Epithelial cell of esophagus (primary cell): ENCODE results near the gene SEPTIN7.

Source experiments
- DNase-seq: peaks from one replicate; pipeline ENCODE4 v3.0.0; 2010; ENCODE audit warnings: low read depth
- H3K4me3 ChIP-seq: 2 replicates; pipeline ENCODE4 v1.5.1; 2011; ENCODE audit warnings: mild to moderate bottlenecking, low read length, control low read depth
- CTCF ChIP-seq: IDR thresholded peaks from 2 replicates; pipeline ENCODE4 v1.5.1; 2011; ENCODE audit warnings: low read depth, mild to moderate bottlenecking, low read length, control low read depth, inconsistent platforms; ENCODE audit not compliant: insufficient read depth; ENCODE audit errors: missing control alignments

Gene SEPTIN7

DNA sequence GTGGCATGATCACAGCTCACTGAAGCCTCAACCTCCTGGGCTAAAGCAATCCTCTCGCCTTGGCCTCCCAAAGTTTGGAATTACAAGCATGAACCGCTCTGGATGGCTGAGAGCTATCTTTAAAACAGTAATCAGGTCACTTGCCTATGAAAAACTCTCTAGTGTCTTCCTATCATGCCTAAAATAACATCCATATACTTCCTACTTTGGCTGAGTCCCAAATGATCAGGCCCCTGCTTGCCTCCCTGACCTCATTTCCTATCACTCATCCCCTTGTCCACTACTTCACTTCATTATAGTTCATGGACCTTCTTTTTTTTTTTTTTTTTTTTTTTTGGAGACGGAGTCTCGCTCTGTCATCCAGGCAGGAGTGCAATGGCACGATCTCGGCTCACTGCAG, 28.0 kb downstream of the SEPTIN7 start:
- no peak overlapping the region for H3K4me3 ChIP-seq
- DNase-seq = peak; percentile 78
- no peak for TF ChIP-seq CTCF

DNA sequence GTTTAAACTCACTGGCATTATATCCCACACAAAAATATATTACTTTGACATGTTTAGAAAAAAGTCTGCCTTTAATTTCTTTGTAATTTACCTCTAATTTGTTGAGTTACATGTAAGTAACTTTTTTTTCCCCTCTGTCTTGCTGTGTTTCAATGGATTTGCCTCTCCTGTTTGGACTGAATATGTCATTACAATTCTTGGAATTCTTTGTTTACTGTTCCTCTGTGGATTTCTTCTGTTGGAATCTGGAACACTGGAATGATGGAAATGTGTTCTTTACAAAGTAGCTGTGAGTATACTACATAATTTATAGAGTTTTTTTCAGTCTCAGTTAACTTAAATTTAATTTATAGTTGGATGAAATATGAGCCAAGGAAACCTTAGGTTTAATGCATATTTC, 30.4 kb downstream of the SEPTIN7 start:
- H3K4me3 ChIP-seq = no peak overlapping the region
- DNase-seq = no peak
- no peak for TF ChIP-seq CTCF

GRCh38 chr7:35839860-35840854, 39.3 kb downstream of the SEPTIN7 start:
- H3K4me3 ChIP-seq = no peak overlapping the region
- TF ChIP-seq CTCF = no peak
- DNase-seq = peak; percentile 42

DNA sequence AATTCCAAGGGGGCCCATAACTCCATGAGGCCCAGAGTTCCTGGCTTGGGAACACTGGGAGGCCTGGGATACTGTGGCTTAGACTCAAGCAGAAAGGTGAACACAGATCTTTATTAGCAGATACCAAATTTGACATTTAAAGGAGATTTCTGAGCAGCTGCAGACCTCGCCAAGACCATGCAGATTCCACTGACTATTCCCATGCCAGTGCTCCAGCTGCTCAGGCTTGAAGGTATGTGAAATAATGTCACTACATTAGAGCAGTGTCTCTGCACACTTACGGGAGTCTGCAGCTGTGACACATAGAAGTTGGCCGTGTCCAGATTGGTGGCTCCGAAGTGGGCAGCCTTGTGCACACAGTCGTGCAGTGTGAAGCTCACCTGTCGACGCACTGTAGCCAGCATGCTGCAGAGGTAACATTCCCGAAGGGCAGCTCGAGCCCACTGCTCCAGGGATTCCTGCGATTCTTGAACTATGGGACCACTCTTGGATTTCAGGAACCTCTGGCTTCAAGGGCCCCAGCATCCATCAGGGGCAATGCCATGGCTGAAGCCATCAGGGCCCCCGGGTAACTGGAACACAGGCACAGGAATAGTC, 46.1 kb downstream of the SEPTIN7 start:
- TF ChIP-seq CTCF = no peak
- DNase-seq = no peak

DNA sequence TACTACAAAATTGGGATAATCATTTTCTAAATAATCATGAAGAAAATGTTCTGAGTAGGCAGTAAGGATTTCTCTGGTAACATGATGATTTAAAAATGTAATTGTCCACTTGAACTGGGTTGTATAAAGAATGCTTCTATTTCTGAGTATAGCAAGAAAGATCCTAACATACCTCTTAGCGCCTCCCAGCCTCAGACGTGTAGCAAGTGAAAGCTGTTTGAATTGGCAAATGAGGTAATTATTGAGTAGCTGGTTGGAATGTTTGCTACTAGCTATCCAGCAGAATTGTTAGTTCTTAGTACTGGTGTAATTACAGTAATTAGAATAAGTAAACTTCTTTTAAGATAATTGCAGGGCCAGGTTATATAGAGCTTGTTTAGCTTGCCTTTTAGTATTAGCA, 47.9 kb downstream of the SEPTIN7 start:
- H3K4me3 ChIP-seq = no peak overlapping the region
- DNase-seq = no peak
- no peak for TF ChIP-seq CTCF

More for the DNA sequence above, 46.1 kb downstream of the SEPTIN7 start:
- no peak overlapping the region for H3K4me3 ChIP-seq

DNA sequence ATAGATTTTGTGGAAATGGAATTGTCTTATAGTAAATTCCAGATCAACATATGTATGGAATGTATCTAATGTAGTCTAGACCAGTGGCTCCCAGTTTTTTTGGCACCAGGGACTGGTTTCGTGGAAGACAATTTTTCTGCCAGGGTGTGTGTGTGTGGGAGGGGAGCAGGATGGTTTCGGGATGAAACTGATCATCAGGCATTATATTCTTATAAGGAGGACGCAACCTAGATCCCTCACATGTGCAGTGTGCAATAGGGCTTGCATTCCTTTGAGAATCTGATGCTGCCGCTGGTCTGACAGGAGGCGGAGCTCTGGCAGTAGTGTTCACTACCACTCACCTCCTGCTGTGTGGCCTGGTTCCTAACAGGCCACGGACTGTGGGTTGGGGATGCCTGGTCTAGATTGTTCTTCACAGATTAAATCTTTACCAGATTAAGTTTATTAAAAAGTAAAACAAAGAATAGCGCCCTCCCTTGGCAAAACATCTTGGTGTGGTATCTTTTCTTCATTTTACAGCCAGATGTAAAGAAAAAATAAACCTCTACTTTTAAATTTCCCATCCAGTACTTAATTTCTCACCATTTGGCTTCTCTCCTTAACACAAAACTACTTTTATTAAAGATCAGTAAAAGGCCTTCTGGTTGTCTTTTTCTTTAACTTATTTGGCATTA, 48.4 kb downstream of the SEPTIN7 start:
- no peak for TF ChIP-seq CTCF
- H3K4me3 ChIP-seq = no peak overlapping the region
- DNase-seq = no peak
